ENCODE results near the gene OTX2.

OTX2 gene

DNA sequence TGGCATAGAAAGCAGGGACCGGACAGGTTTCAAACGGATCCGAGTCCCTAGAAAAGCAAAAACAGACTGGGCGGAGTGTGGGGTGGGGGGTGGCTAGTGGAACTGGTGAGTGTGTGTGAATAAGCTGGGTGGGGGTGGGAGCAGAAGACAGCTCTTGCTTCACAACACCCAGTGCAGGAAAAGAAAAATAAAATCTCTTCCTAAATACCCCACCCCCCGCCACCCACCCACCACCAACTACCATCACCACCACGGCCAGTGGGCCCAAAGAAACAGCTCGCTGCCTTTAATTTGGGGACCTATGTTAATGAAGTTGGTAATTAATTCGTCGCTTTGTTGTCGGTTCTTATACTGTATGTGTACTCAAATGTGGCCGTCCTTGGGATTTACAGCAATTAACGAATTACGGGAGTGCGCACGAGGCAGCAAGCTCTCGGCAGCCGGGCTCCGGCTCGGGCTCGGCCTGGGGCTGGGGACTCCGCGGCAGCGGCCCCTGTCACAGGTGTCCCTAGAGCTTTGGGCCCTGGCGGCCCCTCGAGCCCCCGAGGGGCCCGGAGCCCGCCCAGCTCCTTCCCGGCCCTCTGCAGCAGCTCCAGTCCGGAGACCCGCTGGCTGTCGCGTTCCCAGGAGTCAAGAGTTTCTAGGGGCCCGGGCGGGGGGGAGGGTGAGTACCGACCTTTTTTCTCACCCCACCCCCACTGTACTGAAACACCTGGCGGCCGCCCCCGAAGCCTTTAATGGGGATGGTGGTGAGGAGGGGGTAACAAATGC lies 1.5 kb upstream of the OTX2 start:
- no peak for DNase-seq

DNA sequence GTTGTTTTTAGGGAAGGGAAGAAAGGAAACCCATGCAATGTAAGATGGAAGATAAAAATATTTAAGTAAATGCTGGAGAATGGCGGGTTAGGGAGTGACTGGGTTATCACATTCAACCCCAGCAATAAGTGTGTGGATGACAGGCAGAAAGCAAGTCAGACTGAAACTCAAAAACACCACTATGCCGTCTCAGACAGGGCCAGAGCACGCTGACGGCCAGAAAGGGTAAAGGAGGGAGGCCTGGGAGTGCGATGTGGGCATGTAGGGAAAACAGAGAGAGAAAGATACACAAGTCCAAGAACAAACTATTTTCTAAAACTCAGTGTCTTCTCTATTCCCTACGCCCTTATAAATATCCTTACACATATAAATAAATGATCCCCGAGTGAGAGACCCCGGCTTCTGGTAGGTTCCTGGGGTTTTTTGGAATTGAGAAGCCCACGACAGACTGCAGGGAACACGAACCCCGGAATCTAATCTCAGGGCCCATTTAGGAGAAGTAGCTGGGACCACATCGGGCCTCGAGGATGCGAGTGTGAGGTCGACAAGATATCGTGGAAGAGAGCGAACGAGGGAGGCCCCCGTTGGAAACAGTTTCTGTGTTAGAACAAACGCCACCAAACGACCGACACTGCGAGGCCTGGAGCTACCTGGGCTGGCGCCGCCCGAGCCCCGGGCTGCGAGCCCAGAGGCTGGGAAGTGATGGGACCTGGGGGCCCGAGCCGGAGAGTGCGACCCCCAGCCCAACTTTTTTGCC lies 735 bp upstream of the OTX2 start:
- DNase-seq, result no peak

DNA sequence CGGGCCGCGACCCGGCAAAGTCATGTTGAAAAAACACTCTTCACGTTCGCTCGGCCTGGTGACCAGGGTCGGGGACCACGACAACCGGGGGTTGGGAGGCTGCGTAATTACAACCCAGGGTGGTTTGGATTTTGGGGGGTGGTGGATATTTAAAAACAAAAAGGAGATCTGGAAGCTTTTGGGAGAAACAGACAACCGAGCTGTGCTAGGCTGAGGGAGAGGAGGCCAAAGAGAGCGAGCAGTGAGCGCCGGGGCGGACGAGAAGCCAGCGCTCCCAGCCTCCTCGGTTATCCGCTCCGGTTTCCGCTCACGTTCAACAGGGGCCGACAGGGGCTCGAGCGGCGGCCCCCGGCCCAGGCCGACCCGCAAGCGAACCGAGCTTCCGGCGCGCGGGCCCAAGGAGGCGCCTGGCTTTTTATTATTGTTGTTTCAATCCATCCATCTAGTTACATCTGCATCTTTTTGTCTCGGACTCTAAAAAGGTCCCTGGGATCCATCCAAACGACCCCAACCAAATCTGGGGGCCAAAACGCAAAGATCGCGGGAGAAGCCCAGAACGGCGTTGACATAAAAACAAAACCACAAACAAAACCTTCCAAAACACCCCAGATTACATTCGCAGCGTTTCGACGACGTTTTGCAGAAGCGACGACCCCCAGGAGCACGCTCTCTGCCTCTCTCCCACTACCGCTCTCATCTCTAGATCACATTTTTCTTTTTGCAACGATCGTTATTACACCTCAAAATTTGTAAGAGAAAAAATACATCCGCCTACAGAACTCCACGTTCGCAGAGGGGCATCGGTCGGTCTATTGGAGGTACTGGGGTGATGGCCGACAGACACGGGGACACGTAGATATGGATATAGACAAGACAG lies 771 bp downstream of the OTX2 start:
- DNase-seq, result no peak

DNA sequence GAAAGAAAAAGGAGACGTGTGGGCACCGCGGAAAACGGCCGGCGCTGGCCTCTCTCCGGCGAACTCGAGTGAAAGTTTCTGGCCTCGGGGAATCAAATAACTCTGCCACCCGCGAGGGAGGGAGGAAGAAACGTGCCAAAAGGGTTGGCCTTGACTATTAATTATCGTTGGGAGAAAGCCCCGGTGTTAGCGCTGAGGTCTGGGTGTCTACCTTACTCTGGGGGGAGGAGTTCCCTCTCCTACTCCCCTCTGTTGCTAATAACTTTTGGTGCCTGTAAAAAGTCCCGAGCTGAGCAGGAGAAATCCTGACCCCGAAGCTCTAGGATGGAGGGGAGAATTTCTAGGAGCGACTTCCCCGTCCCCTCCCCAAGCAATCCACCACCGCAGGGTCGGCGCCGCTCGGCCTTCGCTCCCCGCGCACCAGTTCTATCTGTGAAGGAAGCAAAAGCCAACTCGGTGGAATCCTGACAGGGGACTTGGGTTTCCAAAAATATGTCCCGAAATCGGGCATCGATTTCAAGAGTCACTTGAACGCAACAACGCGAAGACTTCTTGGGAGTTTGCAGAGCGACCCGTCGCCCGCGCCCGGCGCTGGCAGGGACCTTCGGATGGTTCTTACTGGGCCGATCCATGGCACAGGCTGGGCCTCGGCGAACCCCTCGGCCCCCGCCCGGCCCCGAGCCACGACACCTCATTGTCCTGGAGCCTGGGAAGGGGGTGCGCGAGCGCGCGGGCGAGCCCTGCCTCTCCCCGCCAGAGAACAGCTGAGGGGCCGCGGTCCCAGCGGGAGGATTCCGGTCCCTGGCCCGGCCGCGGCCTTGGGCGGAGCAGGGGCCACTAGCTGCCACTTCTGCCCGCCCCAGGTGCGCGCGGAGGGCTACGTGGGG lies 1.7 kb downstream of the OTX2 start:
- DNase-seq, result no peak

DNA sequence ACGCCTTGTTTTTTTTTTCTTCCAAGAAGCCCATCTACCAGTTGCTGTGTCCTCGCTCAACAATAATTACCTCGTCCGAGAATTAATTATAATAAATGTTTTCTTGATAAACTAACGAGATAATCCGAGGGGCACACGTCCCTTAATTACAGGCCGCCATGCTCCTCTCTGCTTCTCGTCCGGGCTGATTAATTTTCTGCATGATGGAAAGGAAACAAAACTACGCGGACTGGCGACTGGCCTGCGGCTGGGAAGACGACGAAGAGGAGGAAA lies 2.2 kb downstream of the OTX2 start:
- DNase-seq, result no peak

DNA sequence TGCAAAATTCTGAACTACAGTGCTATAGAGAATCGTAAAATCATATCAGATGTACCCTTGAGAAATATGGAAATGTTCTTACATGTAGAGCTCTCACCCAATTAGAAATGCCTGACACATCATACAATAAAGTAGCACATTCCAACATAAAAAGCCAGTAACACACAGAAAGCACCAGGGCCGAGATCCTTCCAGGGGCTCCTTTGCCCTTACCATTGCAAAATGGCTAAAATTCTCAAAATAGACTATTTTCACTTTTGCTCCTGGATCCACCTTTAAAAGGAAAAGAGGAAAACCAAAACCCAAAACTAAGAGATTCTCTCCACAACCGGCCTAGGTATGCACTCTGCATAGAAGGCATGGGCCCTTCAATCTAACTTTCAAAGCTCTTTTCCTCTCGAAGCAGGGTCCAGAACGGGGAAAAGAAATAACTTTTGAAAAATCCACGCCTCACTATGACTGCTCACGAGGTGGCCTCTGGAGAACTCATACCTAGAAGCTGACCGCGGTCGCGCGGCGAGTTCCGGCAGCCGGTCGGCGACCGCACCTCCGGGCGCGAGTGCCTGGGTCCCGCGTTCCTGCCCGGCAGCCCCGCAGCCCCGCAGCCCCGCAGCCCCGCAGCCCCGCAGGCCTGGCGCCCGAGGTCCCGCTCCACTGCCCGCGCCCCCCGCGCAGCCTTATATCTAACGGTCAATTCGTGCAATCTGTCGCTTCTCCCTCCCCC lies 2.7 kb downstream of the OTX2 start:
- DNase-seq, result no peak

DNA sequence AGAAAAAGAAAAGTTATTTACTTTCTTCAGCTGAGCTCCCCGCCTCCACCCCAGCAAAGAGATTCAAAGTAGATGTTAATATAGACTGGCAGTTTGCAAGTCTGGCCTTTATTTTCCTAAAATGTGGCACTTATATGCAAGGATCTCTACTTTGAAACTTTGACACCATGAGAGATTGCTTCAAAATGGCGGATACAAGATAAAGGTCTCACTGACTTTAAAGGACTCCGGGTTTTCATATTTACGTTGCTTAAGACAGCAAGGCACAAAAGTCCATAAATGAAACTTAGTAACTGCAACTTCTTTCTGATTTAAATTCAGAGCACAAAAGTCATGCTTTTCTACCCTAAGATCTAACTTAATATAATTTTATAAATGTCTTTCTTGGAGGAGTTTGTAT lies 3.5 kb downstream of the OTX2 start:
- DNase-seq, result no peak

DNA sequence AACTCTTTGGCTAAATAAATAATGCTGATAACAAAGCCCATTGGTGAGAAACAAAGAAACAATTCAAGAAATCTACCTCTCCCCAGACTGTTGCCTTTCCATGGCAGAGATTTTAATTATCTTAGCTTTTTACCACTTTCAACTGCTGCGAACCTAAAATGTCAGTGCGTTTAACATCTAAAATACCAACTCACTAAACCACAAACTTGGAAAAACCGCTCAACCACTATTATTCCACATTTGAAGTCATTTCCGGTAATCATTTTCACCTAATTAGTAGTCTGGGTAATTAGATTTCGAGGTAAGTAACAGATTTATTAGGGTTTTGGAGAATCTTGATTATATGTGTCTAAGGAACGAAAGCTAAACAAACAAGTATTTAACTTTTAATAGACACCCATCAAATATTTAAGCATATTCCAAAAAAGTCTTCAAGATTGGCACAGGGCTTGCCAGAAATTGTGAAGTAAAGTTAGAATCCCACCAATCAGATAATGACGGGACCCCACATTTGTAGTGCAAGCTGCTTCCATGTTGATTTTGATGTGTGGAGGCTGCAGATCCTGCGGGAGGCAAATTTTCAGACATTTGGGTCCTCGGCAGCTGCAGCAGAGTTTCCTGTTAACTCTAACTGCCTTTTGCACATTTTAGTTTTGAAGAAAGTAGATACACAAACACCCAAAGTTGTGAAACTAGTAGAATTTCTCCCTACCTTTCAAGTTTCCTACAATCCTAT lies 4.1 kb downstream of the OTX2 start:
- no peak for DNase-seq

DNA sequence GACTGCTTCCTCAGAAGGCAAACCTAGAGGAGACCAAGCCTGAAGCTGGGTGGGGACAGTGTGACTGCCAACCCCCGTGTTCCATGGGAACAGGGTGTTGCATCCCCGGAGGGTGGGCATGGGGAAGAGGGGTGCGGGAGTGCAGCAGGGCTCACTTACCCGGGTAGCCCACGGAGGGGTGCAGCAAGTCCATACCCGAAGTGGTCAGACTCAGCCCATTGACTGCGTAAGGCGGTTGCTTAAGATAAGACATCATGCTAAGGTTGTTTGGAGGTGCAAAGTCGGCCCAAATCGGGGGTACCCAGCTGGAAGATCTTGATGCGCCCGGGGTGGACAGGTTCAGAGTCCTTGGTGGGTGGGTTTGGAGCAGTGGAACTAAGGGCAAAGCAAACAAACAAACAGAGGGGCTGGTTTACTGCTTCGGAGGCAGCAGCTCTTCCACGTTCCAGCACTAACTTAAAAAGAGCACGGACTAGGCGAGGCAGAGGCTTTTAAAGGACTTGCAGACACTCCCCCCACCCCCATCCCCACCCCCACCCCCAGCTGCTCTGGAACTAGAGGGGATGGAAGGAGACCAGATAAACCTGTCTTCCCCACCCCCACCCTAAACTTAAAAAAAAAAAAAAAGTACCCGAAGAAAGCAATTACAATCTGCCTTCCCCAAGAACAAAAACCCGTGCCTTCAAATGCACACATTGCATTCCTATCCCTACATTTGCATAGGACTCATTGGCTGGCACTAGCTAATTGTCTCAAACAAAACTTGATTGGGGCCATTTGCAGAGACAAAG lies 4.9 kb downstream of the OTX2 start:
- no peak for DNase-seq

DNA sequence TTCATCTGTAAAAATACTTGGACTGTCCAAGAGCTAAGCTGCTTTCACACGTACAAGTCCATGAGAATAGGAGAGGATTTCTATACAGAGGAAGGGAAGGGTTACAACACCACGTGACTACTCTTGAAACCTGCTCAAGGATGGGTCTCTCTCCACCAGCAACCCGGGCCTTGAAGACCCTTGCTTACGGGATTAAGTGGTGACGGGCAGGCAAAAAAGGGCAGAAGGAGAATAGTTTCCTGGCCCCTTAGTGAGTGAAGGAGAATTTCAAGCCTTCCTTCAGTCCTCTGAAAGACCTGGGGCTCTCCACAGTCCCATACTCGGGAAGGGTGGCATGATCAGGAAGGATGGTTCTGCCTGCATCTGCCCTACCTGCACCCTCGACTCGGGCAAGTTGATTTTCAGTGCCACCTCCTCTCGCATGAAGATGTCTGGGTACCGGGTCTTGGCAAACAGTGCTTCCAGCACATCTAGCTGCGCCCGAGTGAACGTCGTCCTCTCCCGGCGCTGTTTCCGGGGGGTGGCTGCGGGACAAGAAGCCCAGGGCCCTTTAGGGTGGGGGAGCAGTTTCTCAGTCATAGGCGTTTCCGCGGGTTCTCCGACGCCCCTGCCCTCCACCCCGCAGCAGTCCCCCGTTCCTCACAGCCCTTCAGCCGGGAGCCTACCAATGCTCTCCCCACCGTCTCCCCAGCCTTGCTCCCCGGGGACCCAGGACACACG lies 6.3 kb downstream of the OTX2 start:
- no peak for DNase-seq

DNA sequence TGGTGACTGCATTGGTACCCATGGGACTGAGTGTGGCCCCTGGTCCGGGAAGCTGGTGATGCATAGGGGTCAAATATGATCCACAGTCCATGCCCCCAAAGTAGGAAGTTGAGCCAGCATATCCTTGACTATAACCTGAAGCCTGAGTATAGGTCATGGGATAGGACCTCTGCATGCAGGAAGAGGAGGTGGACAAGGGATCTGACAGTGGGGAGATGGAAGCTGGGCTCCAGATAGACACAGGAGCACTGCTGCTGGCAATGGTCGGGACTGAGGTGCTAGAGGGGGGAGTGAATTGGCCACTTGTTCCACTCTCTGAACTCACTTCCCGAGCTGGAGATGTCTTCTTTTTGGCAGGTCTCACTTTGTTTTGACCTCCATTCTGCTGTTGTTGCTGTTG lies 8.4 kb downstream of the OTX2 start:
- no peak for DNase-seq

DNA sequence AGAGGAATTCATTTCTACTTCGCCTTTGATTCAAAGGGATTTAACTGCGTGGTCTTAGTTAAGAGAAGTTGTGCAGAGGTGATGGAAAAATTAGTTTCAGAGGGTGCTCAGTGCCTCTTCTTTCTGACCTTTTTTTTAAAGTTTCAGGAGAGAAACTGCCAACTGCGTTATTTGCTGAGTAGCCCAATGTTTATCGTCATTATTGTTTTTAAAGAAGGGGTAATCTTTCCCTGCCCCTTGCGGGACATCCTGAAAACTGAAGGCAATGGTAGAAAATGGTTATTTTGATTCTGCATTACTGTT lies 11.0 kb downstream of the OTX2 start:
- DNase-seq, result no peak

DNA sequence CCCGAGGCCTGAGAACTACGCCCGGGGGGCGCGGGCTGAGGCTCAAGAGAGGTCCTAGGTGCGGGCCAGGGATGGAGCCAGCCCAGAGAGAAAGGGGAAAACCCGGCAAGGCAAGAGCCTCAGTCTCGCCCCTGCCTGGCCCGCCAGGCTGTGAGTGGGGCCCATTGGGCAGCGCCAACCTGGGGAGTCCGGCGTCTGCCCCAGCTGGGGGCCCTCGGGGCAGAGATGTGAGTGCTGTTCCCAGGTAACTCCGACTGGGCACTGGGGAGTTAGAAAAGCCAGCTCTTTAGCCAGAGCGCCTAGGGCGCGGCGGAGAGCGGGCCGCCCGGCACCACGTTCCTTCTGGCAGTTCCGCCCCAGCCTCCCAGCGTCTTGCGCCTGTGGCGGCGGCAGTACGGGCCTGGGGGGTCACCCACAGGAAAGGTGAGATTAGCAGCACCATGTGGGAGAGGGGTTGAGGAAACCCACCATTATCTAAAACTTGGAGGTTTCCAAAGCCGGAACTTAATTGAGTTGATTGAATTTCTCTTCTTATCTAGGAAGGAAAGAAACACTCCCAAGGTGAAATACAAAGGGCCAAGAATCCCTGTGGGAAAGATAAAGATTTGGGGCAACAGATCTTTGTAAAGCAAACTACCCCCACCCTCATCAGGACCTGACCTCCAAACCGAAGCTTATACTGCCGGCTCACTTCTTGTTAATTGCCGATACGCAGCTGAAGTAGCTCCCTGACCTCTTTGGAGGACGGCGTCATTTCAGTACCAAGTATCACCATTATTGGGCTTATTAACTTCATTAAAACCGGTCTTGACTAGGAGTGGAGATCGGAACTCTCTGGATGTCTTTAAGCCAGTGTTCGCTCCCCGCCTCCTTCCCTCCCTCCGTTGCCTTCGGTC lies 11.6 kb downstream of the OTX2 start:
- DNase-seq, result no peak

DNA sequence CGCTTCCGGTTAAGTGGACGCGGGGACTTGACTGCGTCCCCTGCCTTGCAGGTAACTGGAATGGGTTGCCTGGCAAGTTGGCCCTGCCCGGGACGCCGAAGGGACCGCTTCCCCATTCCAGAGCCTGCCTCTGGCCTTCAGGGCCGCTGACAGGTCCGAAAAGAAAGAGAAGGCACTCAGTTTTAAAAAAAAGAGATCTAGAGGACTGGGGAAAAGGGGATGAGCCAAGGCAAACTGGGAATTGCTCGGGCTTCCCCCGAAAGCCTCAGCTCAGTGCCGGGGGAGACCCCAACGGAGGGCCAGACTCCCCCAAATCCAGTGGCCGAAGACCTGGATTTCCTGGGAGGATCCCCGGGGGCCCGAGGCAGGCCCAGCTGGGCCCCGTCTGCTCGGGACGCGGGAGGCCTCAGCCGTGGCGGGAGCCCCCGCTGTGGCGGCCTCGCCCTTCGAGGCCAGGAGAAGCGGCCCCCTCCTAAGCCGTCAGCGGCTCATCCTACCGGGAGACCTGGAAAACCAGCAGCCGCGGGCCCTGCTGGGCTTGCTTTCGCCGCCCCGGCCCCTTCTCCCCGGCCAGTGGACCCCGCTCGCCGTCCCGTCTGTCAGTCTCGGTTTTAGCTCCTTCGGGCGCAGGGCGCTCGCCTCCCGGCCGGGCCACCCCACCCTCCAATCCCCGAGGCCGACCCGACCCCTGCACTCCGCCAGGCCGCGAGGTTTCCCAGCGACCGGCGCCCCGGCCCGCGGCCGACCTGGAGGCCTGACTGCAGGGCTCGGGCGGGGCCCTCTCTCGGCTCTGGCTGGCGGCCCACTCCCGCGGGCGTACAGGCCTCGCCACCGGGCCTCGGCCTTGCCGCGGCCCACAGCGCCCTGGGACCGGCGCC lies 12.5 kb downstream of the OTX2 start:
- no peak for DNase-seq

DNA sequence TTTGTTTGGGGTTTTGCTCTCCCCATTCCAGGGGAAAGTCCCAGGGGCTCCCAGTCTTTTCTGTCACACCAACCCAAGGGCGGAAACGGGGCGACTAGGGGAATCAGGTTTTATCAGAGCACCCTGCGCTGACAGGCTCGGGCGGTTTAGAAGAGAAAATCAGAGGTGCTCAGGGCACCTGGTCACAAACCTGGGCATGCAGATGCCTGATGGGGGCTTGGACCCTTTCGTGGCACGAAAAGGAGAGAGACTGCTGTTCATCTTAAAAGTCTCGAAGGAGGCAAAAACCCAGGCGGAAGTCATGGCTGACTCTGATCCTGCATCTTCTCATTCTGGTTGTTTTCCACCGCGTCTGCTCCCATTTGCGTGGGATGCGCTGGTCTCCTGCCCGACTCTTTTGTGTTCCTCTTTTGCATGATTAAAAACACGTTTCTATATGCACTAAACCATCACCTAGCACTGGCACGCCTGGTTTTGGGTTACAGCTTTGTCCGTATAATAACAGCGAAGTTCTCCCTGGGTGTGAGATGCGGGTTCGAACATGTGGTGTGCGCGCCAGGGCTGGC lies 13.2 kb downstream of the OTX2 start:
- DNase-seq, result no peak

DNA sequence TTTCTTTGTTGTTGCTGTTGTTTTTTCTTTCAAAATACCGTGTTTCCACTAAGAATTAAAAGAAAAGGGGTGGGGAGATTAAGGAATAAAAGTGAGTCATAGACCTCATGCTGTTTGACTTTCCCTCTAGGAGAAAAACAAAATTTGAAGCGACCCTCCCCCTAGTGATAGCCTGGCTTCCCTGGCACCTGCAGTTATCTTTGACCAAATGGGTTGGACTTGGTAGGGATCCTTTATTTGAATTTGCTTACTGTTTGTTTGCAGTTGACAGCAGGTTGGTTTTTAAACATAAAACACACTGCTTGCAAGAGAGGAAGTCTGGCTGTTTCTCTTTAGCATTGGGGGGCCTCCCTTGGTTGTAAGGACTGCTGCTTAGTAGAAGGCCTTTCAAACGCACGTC lies 14.0 kb downstream of the OTX2 start:
- DNase-seq, result no peak

DNA sequence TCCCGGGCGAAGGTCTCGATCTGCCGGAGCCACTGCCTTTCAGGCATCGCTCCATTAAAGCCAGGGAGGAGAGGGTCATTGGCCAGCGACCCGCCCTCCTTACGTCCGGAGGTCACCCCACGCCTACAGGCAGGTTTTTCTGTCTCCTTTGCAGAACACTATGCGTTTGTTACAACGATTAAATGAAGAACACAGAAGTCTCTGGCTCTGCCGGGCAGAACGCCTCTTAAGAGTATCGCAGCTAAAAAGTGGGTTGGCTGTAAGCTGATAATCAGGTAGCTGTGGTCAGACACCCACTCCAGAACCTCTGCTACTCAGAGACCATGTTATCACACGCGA lies 15.0 kb downstream of the OTX2 start:
- no peak for DNase-seq

Measured in stimulated activated CD4-positive, alpha-beta T cell treated with anti-CD3 and anti-CD28 coated beads, Interleukin-4, amount 100 ng/mL, for 24 hours (primary cell).